Measurements from ENCODE around the gene ZKSCAN3.

DNA sequence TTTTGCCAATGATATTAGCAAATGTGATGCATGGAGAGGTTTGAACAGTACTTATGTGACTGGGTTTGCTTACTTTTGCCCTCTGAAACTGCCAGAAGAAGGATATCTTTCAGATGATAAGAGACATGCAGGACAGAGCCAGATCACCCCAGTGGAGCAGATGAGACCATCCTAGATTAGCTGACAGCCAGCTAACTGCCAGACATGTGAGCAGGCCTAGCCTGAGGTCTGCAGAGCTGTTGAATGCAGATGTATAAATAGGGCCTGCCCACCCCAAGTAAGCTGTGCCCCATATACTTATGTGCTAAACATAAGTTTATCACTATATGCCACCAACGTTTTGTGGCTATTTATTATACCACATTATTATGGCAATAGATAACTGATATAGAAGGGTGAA lies 19.7 kb upstream of the ZKSCAN3 start:
- TF ChIP-seq CTCF (IDR thresholded peaks at IDR 0.05 in 2 of 3, conservative IDR thresholded peaks at IDR 0.05 in 1 of 3; ENCODE audit: control insufficient read depth in 2 of 3, extremely low read depth in 1 of 3, insufficient read depth in 1 of 3, low read depth in 3 of 3, low read length in 3 of 3): no peak
- no peak for TF ChIP-seq TBL1XR1 (IDR thresholded peaks at IDR 0.05; ENCODE audit: low read depth, low read length)
- TF ChIP-seq WRNIP1 (IDR thresholded peaks at IDR 0.05; ENCODE audit: borderline replicate concordance, low read depth, low read length): no peak
- no peak for TF ChIP-seq MAX (IDR thresholded peaks at IDR 0.05; ENCODE audit: low read depth, low read length)

Data from GM12878 (cell line).